ENCODE results near the gene RSKR.

DNA sequence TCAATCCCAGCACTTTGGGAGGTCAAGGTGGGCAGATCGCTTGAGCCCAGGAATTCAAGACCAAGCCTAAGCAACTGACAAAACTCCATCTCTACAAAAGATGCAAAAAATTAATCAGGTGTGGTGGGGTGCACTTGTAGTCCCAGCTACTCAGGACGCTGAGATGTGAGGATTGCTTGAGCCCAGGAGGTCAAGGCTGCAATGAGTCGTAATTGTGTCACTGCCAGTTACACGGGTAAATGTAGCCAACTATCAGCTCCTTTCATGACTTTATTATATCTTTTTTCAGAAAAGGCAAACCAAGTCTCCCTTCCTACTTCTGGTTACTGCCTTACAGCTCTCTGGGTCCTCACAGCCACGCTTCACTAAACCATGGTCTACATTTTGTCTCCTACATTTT is 43.8 kb upstream of the RSKR start:
- TF ChIP-seq POLR2A (IDR thresholded peaks at IDR 0.05; ENCODE audit: low read length) (no peak), GATA1 (IDR thresholded peaks at IDR 0.05; ENCODE audit: low read depth, low read length) (no peak)
